Embryonic facial prominence (tissue), 1 donor: ENCODE data around the gene PPP1CA.

Source experiments
- DNase-seq: peaks from one replicate; pipeline ENCODE4 v3.0.0-alpha.2; 2016; ENCODE audit errors: extremely low spot score

Gene PPP1CA

GRCh38 chr11:67370351-67371076, 31.1 kb downstream of the PPP1CA start:
- DNase-seq, result no peak

GRCh38 chr11:67369801-67370284, 31.8 kb downstream of the PPP1CA start:
- DNase-seq, result no peak

GRCh38 chr11:67369275-67369674, 32.4 kb downstream of the PPP1CA start:
- no peak for DNase-seq

- DNase-seq, result no peak
Observed at GRCh38 chr11:67368621-67369020, 33.0 kb downstream of the PPP1CA start.

GRCh38 chr11:67367761-67368227, 33.9 kb downstream of the PPP1CA start:
- DNase-seq, result no peak

- DNase-seq, result no peak
Observed at GRCh38 chr11:67366961-67367760, 34.5 kb downstream of the PPP1CA start.

- no peak for DNase-seq
Observed at GRCh38 chr11:67366546-67366945, 35.1 kb downstream of the PPP1CA start.

- no peak for DNase-seq
Observed at GRCh38 chr11:67365736-67366444, 35.8 kb downstream of the PPP1CA start.

- no peak for DNase-seq
Observed at GRCh38 chr11:67364783-67365722, 36.6 kb downstream of the PPP1CA start.

- DNase-seq, result no peak
Observed at GRCh38 chr11:67364169-67364568, 37.5 kb downstream of the PPP1CA start.

- no peak for DNase-seq
Observed at GRCh38 chr11:67357831-67358670, 43.6 kb downstream of the PPP1CA start.

GRCh38 chr11:67356864-67357561, 44.6 kb downstream of the PPP1CA start:
- DNase-seq, result no peak

GRCh38 chr11:67356387-67356863, 45.2 kb downstream of the PPP1CA start:
- DNase-seq, result no peak

- no peak for DNase-seq
Observed at GRCh38 chr11:67355794-67356386, 45.8 kb downstream of the PPP1CA start.

GRCh38 chr11:67355023-67355793, 46.5 kb downstream of the PPP1CA start:
- no peak for DNase-seq

- no peak for DNase-seq
Observed at GRCh38 chr11:67354075-67355022, 47.3 kb downstream of the PPP1CA start.
